Neuronal stem cell (in vitro differentiated cells): Measurements from ENCODE around the gene PIK3C2B.

Experiments
- DNase-seq: peaks from one replicate; pipeline ENCODE4 v3.0.0-alpha.2; 2013; ENCODE audit warnings: low spot score
- H2AFZ ChIP-seq: one replicate; pipeline ENCODE4 v1.6.1; 2013; ENCODE audit warnings: mild to moderate bottlenecking, low read length, inconsistent platforms
- H2AK5ac ChIP-seq: 2 replicates; pipeline ENCODE4 v1.6.1; 2013; ENCODE audit warnings: low read depth, mild to moderate bottlenecking, inconsistent platforms, low read length, moderate library complexity, mixed read lengths
- H2BK120ac ChIP-seq: 2 replicates; pipeline ENCODE4 v1.6.1; 2013; ENCODE audit warnings: low read depth, mild to moderate bottlenecking, inconsistent platforms, low read length, moderate library complexity, mixed read lengths
- H2BK12ac ChIP-seq: one replicate; pipeline ENCODE4 v1.6.1; 2013; ENCODE audit warnings: low read length, inconsistent platforms
- H2BK15ac ChIP-seq: 2 replicates; pipeline ENCODE4 v1.6.1; 2013; ENCODE audit warnings: mild to moderate bottlenecking, low read length, inconsistent platforms, mixed read lengths
- H2BK5ac ChIP-seq: one replicate; pipeline ENCODE4 v1.6.1; 2013; ENCODE audit warnings: inconsistent platforms, mild to moderate bottlenecking, low read length, moderate library complexity
- H3K14ac ChIP-seq: one replicate; pipeline ENCODE4 v1.6.1; 2013; ENCODE audit warnings: low read length, inconsistent platforms
- H3K18ac ChIP-seq: 2 replicates; pipeline ENCODE4 v1.6.1; 2013; ENCODE audit warnings: low read length, inconsistent platforms
- H3K23ac ChIP-seq: 2 replicates; pipeline ENCODE4 v1.6.1; 2013; ENCODE audit warnings: low read depth, mild to moderate bottlenecking, mixed read lengths, low read length, inconsistent platforms; ENCODE audit not compliant: poor library complexity
- H3K27ac ChIP-seq: replicated peaks from 3 replicates; pipeline ENCODE4 v1.5.1; 2013; ENCODE audit warnings: low read length, inconsistent platforms
- H3K27me3 ChIP-seq, 3 experiments: 2 replicates each; pipeline ENCODE4 v1.6.1; 2013; ENCODE audit warnings: low read length in 3 of 3, mild to moderate bottlenecking in 2 of 3, inconsistent platforms in 1 of 3, low read depth in 1 of 3, mixed read lengths in 1 of 3, moderate library complexity in 1 of 3; ENCODE audit not compliant: control insufficient read depth in 3 of 3, insufficient read depth in 3 of 3
- H3K36me3 ChIP-seq, 2 donors: replicated peaks in 1 of 2; 2 replicates each; pipeline ENCODE4 v1.6.1; 2013; ENCODE audit warnings: low read length in 2 of 2; ENCODE audit not compliant: control insufficient read depth in 2 of 2, insufficient read depth in 2 of 2
- H3K4ac ChIP-seq: 2 replicates; pipeline ENCODE4 v1.6.1; 2013; ENCODE audit warnings: inconsistent platforms, mild to moderate bottlenecking, low read length, moderate library complexity
- H3K4me1 ChIP-seq, 2 donors: 1 replicate in 1 of 2; 2 replicates in 1 of 2; pipeline ENCODE4 v1.6.1; 2013; ENCODE audit warnings: low read length in 2 of 2, low read depth in 1 of 2; ENCODE audit not compliant: control insufficient read depth in 2 of 2, insufficient read depth in 1 of 2
- H3K4me2 ChIP-seq: one replicate; pipeline ENCODE4 v1.6.1; 2013; ENCODE audit warnings: mild to moderate bottlenecking, low read length, inconsistent platforms; ENCODE audit not compliant: insufficient read depth, poor library complexity, severe bottlenecking
- H3K4me3 ChIP-seq, 2 donors: 2 replicates each; pipeline ENCODE4 v1.5.1; 2013; ENCODE audit warnings: low read length in 2 of 2, mild to moderate bottlenecking in 2 of 2, inconsistent platforms in 1 of 2, moderate library complexity in 1 of 2
- H3K79me1 ChIP-seq: one replicate; pipeline ENCODE4 v1.6.1; 2013; ENCODE audit warnings: low read depth, mild to moderate bottlenecking, inconsistent platforms, low read length, moderate library complexity
- H3K9ac ChIP-seq: one replicate; pipeline ENCODE4 v1.6.1; 2013; ENCODE audit warnings: mild to moderate bottlenecking, low read depth, low read length, inconsistent platforms; ENCODE audit not compliant: poor library complexity
- H3K9me3 ChIP-seq, 2 donors: replicated peaks in 1 of 2; 2 replicates each; pipeline versions ENCODE3 to v1.6.1; 2013; ENCODE audit warnings: low read length in 2 of 2, mild to moderate bottlenecking in 2 of 2, inconsistent platforms in 1 of 2, low read depth in 1 of 2, mixed read lengths in 1 of 2, moderate library complexity in 1 of 2; ENCODE audit not compliant: control insufficient read depth in 2 of 2, insufficient read depth in 1 of 2
- H4K8ac ChIP-seq: one replicate; pipeline ENCODE4 v1.6.1; 2013; ENCODE audit warnings: low read depth, mild to moderate bottlenecking, inconsistent platforms, low read length, moderate library complexity
- H4K91ac ChIP-seq: one replicate; pipeline ENCODE4 v1.6.1; 2013; ENCODE audit warnings: low read length, low read depth, mild to moderate bottlenecking, inconsistent platforms; ENCODE audit not compliant: poor library complexity
- WGBS, 2 donors: extraction: QIAGEN DNeasy Blood & Tissue Kit; methylation state at CpG; one replicate each; pipeline ENCODE4 v1.1.7; 2013; ENCODE audit warnings: missing lambda C conversion rate in 2 of 2, mixed read lengths in 1 of 2; ENCODE audit not compliant: insufficient read length in 2 of 2, insufficient replicate concordance in 1 of 2; ENCODE audit errors: extremely low coverage in 2 of 2; 5-methylcytosine and 5-hydroxymethylcytosine counted together

PIK3C2B gene

GRCh38 chr1:204453141-204453772, 41.3 kb downstream of the PIK3C2B start:
- peaks cover 37 to 45% of the 10 kb centered on the region in 2 donors for H3K4me1 ChIP-seq

GRCh38 chr1:204451352-204452124, 43.1 kb downstream of the PIK3C2B start:
- Histone ChIP-seq H2BK15ac (no peak overlapping the region), H4K8ac (no peak overlapping the region), H3K14ac (no peak overlapping the region), H3K79me1 (peaks cover 2% of the 10 kb centered on the region), H3K4ac (no peak overlapping the region), H2BK12ac (no peak overlapping the region), H3K18ac (no peak overlapping the region), H3K4me2 (no peak overlapping the region), H4K91ac (no peak overlapping the region), H2AFZ (no peak overlapping the region), H3K27ac (no peak overlapping the region), H2AK5ac (no peak overlapping the region), H3K23ac (no peak overlapping the region), H3K27me3 (no peaks in the 10 kb centered on the region), H2BK120ac (no peak overlapping the region), H3K4me1 (peaks cover 31 to 39% of the 10 kb centered on the region in 2 donors), H3K9me3 (no peaks in the 10 kb centered on the region), H3K4me3 (no peak overlapping the region), H3K36me3 (peaks cover 24 to 78% of the 10 kb centered on the region in 2 donors), H3K9ac (no peak overlapping the region), H2BK5ac (no peak overlapping the region)
- no CpG with 5 or more reads among the region's 8 CpGs for WGBS, 2 donors
- DNase-seq, result no peak

More at GRCh38 chr1:204453141-204453772, 41.3 kb downstream of the PIK3C2B start:
- DNase-seq, result no peak
- H2BK5ac ChIP-seq, result no peak overlapping the region
- no peak overlapping the region for H2AFZ ChIP-seq
- peaks cover 20 to 78% of the 10 kb centered on the region in 2 donors for H3K36me3 ChIP-seq
- H3K23ac ChIP-seq, result no peak overlapping the region
- no peaks in the 10 kb centered on the region for H3K27me3 ChIP-seq
- H3K4me2 ChIP-seq, result no peak overlapping the region
- H3K4ac ChIP-seq, result no peak overlapping the region
- no peak overlapping the region for H2BK12ac ChIP-seq
- H3K79me1 ChIP-seq, result peaks cover 2% of the 10 kb centered on the region
- H2AK5ac ChIP-seq, result no peak overlapping the region
- H3K9ac ChIP-seq, result no peak overlapping the region
- no peak overlapping the region for H4K8ac ChIP-seq
- H3K9me3 ChIP-seq, result no peaks in the 10 kb centered on the region
- H3K14ac ChIP-seq, result no peak overlapping the region
- WGBS, 2 donors, result no CpG with 5 or more reads among the region's 8 CpGs
- no peak overlapping the region for H3K27ac ChIP-seq
- H2BK15ac ChIP-seq, result no peak overlapping the region
- no peak overlapping the region for H4K91ac ChIP-seq
- H2BK120ac ChIP-seq, result no peak overlapping the region
- no peak overlapping the region for H3K18ac ChIP-seq
- no peak overlapping the region for H3K4me3 ChIP-seq

GRCh38 chr1:204450461-204451257, 43.9 kb downstream of the PIK3C2B start:
- Histone ChIP-seq H3K4me3 (no peak overlapping the region), H3K9ac (peak overlapping the region; percentile 34), H3K23ac (no peak overlapping the region), H3K79me1 (no peaks in the 10 kb centered on the region), H4K8ac (no peak overlapping the region), H2BK5ac (no peak overlapping the region), H3K4me2 (no peak overlapping the region), H2AK5ac (peak overlapping the region; percentile 65), H3K9me3 (no peaks in the 10 kb centered on the region), H3K4ac (no peak overlapping the region), H4K91ac (no peak overlapping the region), H3K14ac (no peak overlapping the region), H3K27me3 (no peaks in the 10 kb centered on the region), H3K4me1 (peaks cover 23 to 34% of the 10 kb centered on the region in 2 donors), H2BK12ac (no peak overlapping the region), H3K36me3 (peaks cover 26 to 81% of the 10 kb centered on the region in 2 donors), H2BK120ac (no peak overlapping the region), H3K18ac (peak overlapping the region; percentile 45), H2AFZ (no peak overlapping the region), H3K27ac (no peak overlapping the region), H2BK15ac (peak overlapping the region; percentile 57)
- WGBS, 2 donors, result no CpG with 5 or more reads among the region's 8 CpGs
- DNase-seq, result no peak
